ENCODE measurements around the gene THOC1. TPM values are rescaled to one million over a fixed set of nuclear protein-coding genes. Genes with fewer than 3 reads are reported as not detected.

THOC1 gene
- total and polyA plus RNA-seq, 12 donors: 7.7 to 64.3 (median 10.0) TPM

DNA sequence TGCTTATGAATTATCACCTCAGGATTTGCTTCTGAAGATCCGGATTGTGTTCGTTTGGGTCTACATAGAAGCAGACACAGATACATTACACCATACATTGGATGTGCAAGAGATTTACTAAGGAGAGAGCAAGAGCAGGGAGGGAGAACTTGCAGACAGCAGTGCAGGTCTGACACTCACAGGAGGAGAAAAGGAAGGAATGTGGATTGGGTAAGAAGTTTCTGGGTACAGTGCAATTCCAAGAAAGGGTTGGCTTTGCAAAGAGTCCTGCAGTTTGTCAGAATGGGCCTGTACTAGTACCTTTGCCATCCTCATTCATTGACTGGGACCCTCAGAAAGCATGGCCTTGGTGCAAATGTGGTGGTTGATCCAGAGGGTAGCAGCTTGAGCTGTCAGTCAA lies 4.8 kb upstream of the THOC1 start:
- intact Hi-C loops (cut with DNase I): loop anchor here in 2 of 10 donors (10.0 kb wide), 2 partner anchors 542 to 562 kb away; partner anchors contain the start of gene YES1 (in 1 of the 2)
- peaks cover 0 to 14% (median 10%) of the 10 kb centered on the region in 9 donors for H3K4me1 ChIP-seq
- no peak overlapping the region for H3K4me3 ChIP-seq
- H3K9me3 ChIP-seq: peaks cover 0 to under 1% (median 0%) of the 10 kb centered on the region in 11 donors
- DNase-seq (no peak), ATAC-seq (no peak)
- no peaks in the 10 kb centered on the region for H3K36me3 ChIP-seq
- H3K27ac ChIP-seq: no peak overlapping the region
- TF ChIP-seq, protein P1, sequence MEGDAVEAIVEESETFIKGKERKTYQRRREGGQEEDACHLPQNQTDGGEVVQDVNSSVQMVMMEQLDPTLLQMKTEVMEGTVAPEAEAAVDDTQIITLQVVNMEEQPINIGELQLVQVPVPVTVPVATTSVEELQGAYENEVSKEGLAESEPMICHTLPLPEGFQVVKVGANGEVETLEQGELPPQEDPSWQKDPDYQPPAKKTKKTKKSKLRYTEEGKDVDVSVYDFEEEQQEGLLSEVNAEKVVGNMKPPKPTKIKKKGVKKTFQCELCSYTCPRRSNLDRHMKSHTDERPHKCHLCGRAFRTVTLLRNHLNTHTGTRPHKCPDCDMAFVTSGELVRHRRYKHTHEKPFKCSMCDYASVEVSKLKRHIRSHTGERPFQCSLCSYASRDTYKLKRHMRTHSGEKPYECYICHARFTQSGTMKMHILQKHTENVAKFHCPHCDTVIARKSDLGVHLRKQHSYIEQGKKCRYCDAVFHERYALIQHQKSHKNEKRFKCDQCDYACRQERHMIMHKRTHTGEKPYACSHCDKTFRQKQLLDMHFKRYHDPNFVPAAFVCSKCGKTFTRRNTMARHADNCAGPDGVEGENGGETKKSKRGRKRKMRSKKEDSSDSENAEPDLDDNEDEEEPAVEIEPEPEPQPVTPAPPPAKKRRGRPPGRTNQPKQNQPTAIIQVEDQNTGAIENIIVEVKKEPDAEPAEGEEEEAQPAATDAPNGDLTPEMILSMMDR (IDR thresholded peaks at IDR 0.05): no peak
- H3K27me3 ChIP-seq: no peaks in the 10 kb centered on the region
- WGBS, 2 donors: 90 to 92% methylated on average over 2 of the region's 2 CpGs

DNA sequence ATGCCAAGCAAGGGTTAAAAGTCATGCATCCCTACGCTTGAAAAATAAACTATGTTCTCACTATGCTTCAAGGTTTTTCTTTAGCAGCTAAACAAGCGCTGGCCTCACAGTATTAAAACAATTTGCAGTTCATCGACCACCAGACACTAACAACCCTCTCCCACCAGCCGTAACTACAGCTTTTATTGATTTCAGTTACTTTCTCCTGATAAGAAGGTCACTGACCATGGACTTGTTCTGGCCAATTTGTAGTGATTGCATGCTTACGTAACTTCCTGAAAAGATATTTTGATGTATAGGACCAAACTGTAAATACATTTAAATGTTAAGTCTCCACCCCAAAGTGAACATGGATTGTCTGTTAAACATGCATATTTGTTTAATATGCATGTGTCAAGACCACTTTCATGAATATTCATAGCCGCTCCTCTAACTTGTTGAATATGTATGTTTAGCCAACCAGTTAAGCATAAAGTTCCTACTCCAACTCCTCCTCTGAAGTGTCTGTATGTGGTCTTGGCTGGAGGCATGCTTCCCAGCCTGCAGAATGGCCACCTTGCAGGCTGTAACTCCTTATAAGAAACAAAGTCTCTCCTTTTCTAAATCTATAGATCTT lies 1.7 kb upstream of the THOC1 start:
- DNase-seq: no peak

DNA sequence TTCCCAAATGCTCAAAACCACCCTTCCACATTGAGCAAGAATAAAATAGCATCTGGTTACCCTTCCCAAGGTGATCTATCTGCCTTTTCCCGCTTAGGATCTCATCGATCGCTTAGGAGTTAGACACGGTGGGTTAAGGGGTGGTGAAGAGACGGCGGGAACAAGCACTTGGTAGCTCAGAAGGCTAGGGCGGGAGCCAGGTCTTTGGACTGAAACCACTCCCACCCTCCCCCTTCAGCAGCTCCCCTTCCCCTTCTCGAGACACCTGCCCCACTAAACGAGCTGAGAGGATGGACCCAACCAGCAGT lies 513 bp downstream of the THOC1 start:
- Histone ChIP-seq H3K4me3 (peak overlapping the region; percentile 73 to 93 (median 84)), H3K4me1 (peaks cover 0 to 27% (median 25%) of the 10 kb centered on the region in 9 donors), H3K27me3 (no peaks in the 10 kb centered on the region), H3K9me3 (no peaks in the 10 kb centered on the region), H3K27ac (peak overlapping the region; percentile 2 to 96 (median 90)), H3K36me3 (peaks cover 0 to 34% (median 18%) of the 10 kb centered on the region in 9 donors)
- no peak for DNase-seq
- no peak for ATAC-seq
- WGBS, 2 donors: 2% methylated on average over 9 of the region's 9 CpGs
- TF ChIP-seq, protein P1 (IDR thresholded peaks at IDR 0.05): no peak
- intact Hi-C loops (cut with DNase I): loop anchor here in 1 of 10 donors (5.0 kb wide), 1 partner anchor 565 kb away; no protein-coding TSS in a partner anchor

More for the DNA sequence above, 1.7 kb upstream of the THOC1 start:
- intact Hi-C loops (cut with DNase I): loop anchor here in 3 of 10 donors (5.0 to 10.0 kb wide), 3 partner anchors 545 to 565 kb away; partner anchors contain the start of gene YES1 (in 1 of the 3)
- Histone ChIP-seq H3K4me3 (peak overlapping the region in 1 of 10 donors; percentile 93), H3K27me3 (no peaks in the 10 kb centered on the region), H3K27ac (no peak overlapping the region), H3K9me3 (no peaks in the 10 kb centered on the region), H3K36me3 (peaks cover 0 to 12% (median 3%) of the 10 kb centered on the region in 9 donors), H3K4me1 (peaks cover 0 to 27% (median 25%) of the 10 kb centered on the region in 9 donors)
- TF ChIP-seq, protein P1 (IDR thresholded peaks at IDR 0.05): no peak
- ATAC-seq: no peak
- 84 to 86% methylated on average over 6 of the region's 6 CpGs for WGBS, 2 donors

DNA sequence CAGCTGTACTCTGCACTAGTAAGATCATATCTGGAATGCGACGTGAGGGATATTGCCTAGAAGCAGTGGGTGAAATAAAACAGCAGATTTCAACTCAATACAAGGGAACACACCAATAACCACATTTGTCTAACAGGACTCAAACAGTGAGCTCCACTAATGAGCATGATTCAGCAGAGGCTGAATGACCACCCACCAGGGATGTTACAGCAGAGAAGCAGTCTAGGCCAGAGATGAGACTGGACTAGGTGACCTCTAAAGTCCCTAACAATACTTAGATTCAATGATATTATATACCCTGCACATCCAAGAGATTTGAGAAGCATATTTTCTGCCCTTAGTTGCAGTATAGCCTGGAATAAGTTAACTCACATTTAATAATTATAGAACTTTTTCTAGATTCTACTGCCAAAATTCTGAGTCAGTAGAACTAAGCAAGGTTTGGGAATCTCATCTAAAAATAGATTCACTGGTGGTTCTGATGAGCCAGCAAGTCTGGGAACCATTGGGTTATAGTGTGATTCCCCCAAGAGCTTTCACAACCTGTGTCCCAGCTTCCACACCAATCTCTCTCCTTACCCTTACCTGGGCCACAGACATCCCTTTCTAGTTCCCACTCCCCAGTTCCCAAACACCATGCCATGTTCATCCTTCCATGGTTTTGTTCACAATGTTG lies 6.3 kb downstream of the THOC1 start:
- TF ChIP-seq, protein P1 (IDR thresholded peaks at IDR 0.05): no peak
- ATAC-seq: peak in 1 of 8 donors; percentile 55
- no peak for DNase-seq
- Histone ChIP-seq H3K4me3 (no peak overlapping the region), H3K9me3 (no peaks in the 10 kb centered on the region), H3K36me3 (peaks cover 0 to 91% (median 27%) of the 10 kb centered on the region in 9 donors), H3K4me1 (peaks cover 0 to 17% (median 5%) of the 10 kb centered on the region in 9 donors), H3K27me3 (no peaks in the 10 kb centered on the region), H3K27ac (no peak overlapping the region)
- intact Hi-C loops (cut with DNase I): no loop called here
- 95 to 99% methylated on average over 2 of the region's 2 CpGs for WGBS, 2 donors
